Fibroblast of villous mesenchyme (primary cell): ENCODE measurements around the gene GPS1. TPM values are rescaled to one million over a fixed set of nuclear protein-coding genes. Genes with fewer than 3 reads are reported as not detected.

Experiments
- DNase-seq: peaks from one replicate; pipeline ENCODE4 v3.0.0-alpha.2; 2010; ENCODE audit warnings: low read depth
- H3K4me3 ChIP-seq: 2 replicates; pipeline ENCODE4 v1.5.1; 2011; ENCODE audit warnings: low read depth, mild to moderate bottlenecking, low read length
- total RNA-seq: library from RNA; depleted of rRNA; stranded (reverse); fragments of >200 nt; gene quantifications from 2 replicates; pipeline ENCODE4 v1.2.3, GENCODE V29; 2012
- TF ChIP-seq, protein P1 (sequence below): IDR thresholded peaks from 2 replicates; pipeline ENCODE4 v1.5.1; 2012; ENCODE audit warnings: low read depth, mild to moderate bottlenecking, low read length; ENCODE audit not compliant: insufficient read depth

The GPS1 gene
- total RNA-seq, 1 donor: 104 TPM

DNA sequence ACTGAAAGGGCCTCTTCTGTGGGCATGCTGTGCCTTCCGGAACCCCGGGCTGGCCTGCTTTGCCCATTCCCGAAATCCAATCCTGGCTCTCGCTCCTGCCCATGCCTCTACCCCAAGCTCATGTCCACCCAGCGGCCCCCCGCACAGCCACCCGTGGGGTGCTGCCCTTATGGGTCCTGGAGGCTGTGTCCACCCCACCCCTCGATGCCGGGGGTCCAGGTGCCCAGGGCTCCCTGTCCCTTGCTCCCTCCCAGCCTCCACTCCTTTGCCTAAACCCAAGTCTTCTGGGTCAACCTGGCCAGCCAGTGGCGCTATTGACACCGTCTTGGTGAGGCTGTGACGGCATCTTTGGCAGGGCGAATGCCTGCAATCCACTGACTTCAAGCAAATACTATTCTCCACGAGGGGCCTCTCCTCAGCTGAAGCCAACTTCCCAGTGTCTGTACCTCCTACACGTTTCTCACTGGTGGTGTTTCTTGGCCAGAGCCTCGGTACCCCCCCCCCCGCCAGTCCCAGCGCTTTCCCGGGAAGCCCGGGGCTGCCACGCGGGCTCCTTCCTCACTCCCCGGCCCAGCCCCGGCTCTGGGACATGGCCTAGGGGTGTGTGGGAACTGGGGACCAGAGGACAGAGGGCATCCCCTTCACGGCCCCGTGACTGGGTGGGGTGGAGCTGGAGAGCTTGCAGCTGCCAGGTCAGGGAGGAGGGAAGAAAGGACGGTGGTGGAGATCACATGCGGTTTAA is 26.1 kb downstream of the GPS1 start:
- DNase-seq: peak; percentile 32
- TF ChIP-seq, protein P1, sequence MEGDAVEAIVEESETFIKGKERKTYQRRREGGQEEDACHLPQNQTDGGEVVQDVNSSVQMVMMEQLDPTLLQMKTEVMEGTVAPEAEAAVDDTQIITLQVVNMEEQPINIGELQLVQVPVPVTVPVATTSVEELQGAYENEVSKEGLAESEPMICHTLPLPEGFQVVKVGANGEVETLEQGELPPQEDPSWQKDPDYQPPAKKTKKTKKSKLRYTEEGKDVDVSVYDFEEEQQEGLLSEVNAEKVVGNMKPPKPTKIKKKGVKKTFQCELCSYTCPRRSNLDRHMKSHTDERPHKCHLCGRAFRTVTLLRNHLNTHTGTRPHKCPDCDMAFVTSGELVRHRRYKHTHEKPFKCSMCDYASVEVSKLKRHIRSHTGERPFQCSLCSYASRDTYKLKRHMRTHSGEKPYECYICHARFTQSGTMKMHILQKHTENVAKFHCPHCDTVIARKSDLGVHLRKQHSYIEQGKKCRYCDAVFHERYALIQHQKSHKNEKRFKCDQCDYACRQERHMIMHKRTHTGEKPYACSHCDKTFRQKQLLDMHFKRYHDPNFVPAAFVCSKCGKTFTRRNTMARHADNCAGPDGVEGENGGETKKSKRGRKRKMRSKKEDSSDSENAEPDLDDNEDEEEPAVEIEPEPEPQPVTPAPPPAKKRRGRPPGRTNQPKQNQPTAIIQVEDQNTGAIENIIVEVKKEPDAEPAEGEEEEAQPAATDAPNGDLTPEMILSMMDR: no peak
- no peak overlapping the region for H3K4me3 ChIP-seq

DNA sequence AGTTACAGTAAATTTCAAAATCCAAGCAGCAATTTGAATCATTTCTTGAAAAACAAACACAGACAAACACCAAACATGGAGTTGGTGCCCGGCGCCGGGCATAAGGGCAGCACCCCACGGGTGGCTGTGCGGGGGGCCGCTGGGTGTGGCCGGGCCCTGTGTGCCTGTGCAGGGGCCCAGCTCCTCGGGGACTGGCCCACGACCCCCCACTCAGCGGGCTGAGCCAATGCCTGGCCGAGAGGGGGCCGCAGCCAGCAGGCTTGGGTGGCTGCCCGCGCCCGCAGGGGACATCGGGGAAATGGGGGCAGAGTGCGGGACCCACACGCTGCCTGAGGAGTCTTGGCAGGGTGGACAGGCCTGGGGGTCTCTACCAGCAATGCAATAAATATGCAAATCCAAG is 26.7 kb downstream of the GPS1 start:
- H3K4me3 ChIP-seq: no peak overlapping the region
- TF ChIP-seq, protein P1: no peak
- DNase-seq: no peak

DNA sequence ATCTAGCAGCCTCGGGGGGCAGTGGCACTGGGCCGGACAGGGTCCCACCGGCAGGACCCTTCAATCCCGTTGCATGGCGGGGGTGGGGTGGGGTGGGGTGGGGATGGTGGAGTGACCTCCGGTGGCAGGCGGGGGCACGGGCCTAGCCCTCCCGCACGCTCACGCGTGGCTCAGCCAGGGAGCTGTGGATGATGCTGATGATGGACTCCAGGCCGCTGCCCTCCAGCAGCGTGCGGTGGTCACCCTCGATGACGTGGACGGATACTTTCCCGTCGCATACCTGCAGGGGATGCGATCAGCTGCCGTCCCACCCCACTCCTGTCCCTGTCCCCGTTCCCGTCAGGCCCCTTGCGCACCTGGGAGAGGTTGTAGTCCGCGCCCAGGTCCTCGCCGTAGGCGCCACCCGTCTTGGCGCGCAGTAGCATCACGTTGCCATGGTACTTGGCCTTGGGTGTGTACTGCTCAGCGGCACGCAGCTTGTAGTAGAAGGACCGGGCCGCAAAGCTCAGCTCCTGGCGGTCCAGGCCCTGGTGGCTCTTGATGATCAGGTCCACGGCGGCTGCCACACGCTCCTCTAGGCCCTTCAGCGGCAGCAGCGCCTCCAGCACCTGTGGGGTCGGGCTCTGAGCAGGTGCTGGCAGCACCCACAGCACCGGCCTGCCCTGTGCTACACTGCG is 27.4 kb downstream of the GPS1 start:
- no peak for DNase-seq
- H3K4me3 ChIP-seq: no peak overlapping the region
- TF ChIP-seq, protein P1: no peak

DNA sequence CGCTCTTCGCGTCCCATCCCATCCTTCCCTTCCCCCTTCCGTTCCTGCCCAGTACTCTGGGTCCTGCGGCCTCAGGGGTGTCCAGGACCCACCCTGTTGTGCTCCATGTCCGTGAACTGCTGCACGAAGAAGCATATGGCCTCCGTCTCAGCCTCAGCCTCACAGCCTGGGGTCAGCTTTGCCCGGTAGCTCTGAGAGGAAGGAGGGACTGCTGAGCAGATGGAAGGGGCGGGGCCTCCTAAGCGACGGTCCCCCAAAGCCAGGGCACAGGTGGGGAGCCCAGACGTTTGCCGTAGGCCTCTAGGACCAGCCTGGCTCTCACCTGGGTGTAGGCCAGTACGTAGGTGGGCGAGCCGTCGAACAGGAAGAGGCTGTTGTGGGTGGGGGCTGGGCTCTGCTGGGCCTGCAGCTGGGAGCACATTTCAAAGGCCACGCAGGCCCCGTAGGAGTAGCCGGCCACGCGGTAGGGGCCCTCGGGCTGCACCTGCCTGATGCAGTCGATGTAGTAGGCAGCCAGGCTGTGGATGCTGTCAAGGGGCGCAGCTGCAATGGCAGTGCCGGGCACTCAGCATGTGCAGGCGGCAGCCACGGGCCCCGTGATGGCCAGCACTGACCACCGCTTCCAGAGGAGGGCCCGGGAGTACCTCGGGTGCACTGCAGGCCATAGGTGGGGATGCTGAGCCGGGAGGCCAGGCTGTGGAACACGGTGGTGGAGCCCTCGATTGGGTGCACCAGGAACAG is 28.5 kb downstream of the GPS1 start:
- DNase-seq: no peak
- TF ChIP-seq, protein P1: no peak
- H3K4me3 ChIP-seq: no peak overlapping the region

DNA sequence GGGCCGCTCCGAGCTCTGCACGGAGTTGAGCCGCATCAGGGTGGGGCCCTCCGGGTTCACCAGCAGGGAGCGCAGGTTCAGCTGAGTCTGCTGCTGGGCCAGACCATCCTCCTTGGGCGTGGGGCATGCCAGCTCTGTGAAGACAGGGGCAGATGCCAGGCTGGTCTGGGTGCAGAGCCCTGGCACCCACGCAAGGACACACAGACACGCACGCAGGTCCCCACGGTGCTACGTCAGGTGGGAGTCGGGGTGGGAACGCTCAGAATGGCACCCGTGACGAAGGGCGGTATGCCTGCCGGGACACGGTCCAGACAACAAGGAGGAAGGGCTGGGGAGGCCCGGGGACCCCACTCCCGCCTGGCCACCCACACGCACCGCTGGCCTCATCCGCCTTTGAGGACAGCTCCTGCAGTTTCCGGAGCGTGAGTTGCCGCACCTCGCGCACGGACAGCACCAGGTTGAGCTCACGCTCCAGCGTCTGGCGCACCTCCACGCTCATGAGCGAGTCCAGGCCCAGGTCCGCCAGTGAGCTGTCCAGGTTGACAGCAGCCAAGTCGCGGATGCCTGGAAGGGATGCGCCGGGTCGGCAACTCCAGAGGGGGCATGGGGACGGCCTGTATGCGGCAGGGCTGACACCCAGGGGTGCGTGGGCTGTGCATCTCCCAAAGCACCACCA is 29.2 kb downstream of the GPS1 start:
- TF ChIP-seq, protein P1: no peak
- no peak for DNase-seq
- no peak overlapping the region for H3K4me3 ChIP-seq

DNA sequence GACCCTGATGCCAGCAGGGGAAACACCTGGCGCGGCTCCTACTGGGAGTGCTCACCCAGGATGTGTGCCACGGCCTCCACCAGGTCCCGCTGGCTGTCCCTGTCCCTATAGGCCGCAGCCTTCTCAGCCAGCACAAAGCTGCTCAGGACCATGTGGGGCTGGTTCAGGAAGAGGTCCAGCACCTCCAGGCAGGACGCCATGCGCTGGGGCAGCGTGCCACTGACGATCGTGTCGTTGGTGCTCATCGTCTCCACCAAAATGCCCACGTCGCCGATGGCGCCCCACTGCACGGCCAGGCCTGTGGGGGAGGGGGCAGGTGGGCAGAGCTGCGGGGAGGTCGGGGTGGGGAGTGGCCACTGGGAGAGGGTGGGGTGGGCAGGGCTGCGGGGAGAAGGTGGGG is 29.8 kb downstream of the GPS1 start:
- DNase-seq: no peak
- H3K4me3 ChIP-seq: no peak overlapping the region
- TF ChIP-seq, protein P1: no peak
